Endothelial cell of umbilical vein (primary cell): ENCODE measurements around the gene AP2A2. TPM values are rescaled to one million over a fixed set of nuclear protein-coding genes. Genes with fewer than 3 reads are reported as not detected.

Experiments
- BruUV-seq: library from RNA; stranded (reverse); fragments of 400-500 nt; replicated peaks from 2 replicates; lab custom pipeline; 2021; lab: Mats Ljungman, UMichigan
- CTCF ChIA-PET: fragments of 300-600, 350-600 bp; sonication (Branson Sonifier 250); formaldehyde crosslinking; loops from one replicate; lab custom pipeline; 2021; ENCODE audit warnings: antibody characterized with exemption, inconsistent platforms; lab: Charles Lee
- POLR2A ChIA-PET: fragments of 300-600, 350-600 bp; sonication (Branson Sonifier 250); formaldehyde crosslinking; loops from one replicate; lab custom pipeline; 2021; ENCODE audit warnings: antibody characterized with exemption, inconsistent platforms; lab: Charles Lee
- DNase-seq: peaks from one replicate; pipeline ENCODE4 v3.0.0-alpha.2; 2011; ENCODE audit warnings: low read depth, low spot score
- FAIRE-seq: peaks from 2 replicates; lab custom pipeline; 2011; peaks lifted over from hg19 to GRCh38; lab: Jason Lieb, UNC
- H2AFZ ChIP-seq: 2 replicates; pipeline ENCODE4 v1.6.0; 2012; ENCODE audit warnings: low read depth, low read length, control low read depth, inconsistent platforms
- H3K27ac ChIP-seq: 2 replicates; pipeline ENCODE4 v1.5.1; 2011; ENCODE audit warnings: low read depth, mild to moderate bottlenecking, control low read depth, low read length, moderate library complexity; ENCODE audit not compliant: insufficient read depth
- H3K27me3 ChIP-seq, 2 experiments: 2 replicates each; pipeline versions ENCODE4 v1.6.0 to v1.6.1; 2011; ENCODE audit warnings: low read length in 2 of 2, mixed read lengths in 1 of 2; ENCODE audit not compliant: control insufficient read depth in 2 of 2, insufficient read depth in 2 of 2
- H3K36me3 ChIP-seq, 2 experiments: 2 replicates in 1 of 2; 3 replicates in 1 of 2; pipeline ENCODE4 v1.5.1; 2011; ENCODE audit warnings: low read length in 2 of 2, mild to moderate bottlenecking in 1 of 2, moderate library complexity in 1 of 2; ENCODE audit not compliant: control insufficient read depth in 2 of 2, insufficient read depth in 2 of 2; ENCODE audit errors: extremely low read depth in 1 of 2
- H3K4me1 ChIP-seq: 3 replicates; pipeline ENCODE4 v1.5.1; 2011; ENCODE audit warnings: mild to moderate bottlenecking, low read length; ENCODE audit not compliant: control insufficient read depth, insufficient read depth; ENCODE audit errors: extremely low read depth
- H3K4me2 ChIP-seq: 2 replicates; pipeline ENCODE4 v1.6.1; 2011; ENCODE audit warnings: low read length, control low read depth, mixed read lengths; ENCODE audit not compliant: insufficient read depth
- H3K4me3 ChIP-seq, 3 experiments: fragments of 200-600 bp in 1 of 3; sonication (generic), shearing (Covaris generic) in 1 of 3; replicated peaks in 1 of 3; 2 replicates each; pipeline ENCODE4 v1.5.1; 2011 to 2016; ENCODE audit warnings: control low read depth in 3 of 3, low read length in 3 of 3, mild to moderate bottlenecking in 2 of 3, inconsistent platforms in 1 of 3, low read depth in 1 of 3, moderate library complexity in 1 of 3; ENCODE audit not compliant: insufficient read depth in 1 of 3
- H3K79me2 ChIP-seq: 2 replicates; pipeline ENCODE4 v1.6.0; 2012; ENCODE audit warnings: low read length, inconsistent platforms; ENCODE audit not compliant: control insufficient read depth, insufficient read depth
- H3K9ac ChIP-seq: replicated peaks from 2 replicates; pipeline ENCODE3; 2011; ENCODE audit warnings: low read length, control low read depth; ENCODE audit not compliant: insufficient read depth; ENCODE audit errors: extremely low read depth
- H3K9me1 ChIP-seq: replicated peaks from 3 replicates; pipeline ENCODE4 v1.6.0; 2011; ENCODE audit warnings: mild to moderate bottlenecking, low read length; ENCODE audit not compliant: control insufficient read depth, insufficient read depth; ENCODE audit errors: extremely low read depth
- H3K9me3 ChIP-seq: replicated peaks from 2 replicates; pipeline ENCODE4 v1.5.1; 2012; ENCODE audit warnings: low read length, inconsistent platforms; ENCODE audit not compliant: control insufficient read depth, insufficient read depth
- H4K20me1 ChIP-seq: replicated peaks from 2 replicates; pipeline ENCODE3; 2011; ENCODE audit warnings: mild to moderate bottlenecking, low read length; ENCODE audit not compliant: control insufficient read depth, insufficient read depth; ENCODE audit errors: extremely low read depth
- CTCF ChIP-seq, 2 donors: IDR thresholded peaks; 1 replicate in 1 of 2; 2 replicates in 1 of 2; pipeline ENCODE4 v1.5.1; 2011; ENCODE audit warnings: low read length in 2 of 2, mild to moderate bottlenecking in 2 of 2, moderate library complexity in 2 of 2, control low read depth in 1 of 2, inconsistent platforms in 1 of 2, low read depth in 1 of 2; ENCODE audit not compliant: insufficient read depth in 1 of 2; ENCODE audit errors: extremely low read depth in 1 of 2
- EZH2 ChIP-seq: IDR thresholded peaks from 2 replicates; pipeline ENCODE4 v1.6.1; 2012; ENCODE audit warnings: borderline replicate concordance, low read depth, mild to moderate bottlenecking, moderate library complexity, low read length, inconsistent platforms; ENCODE audit not compliant: severe bottlenecking
- FOS ChIP-seq: IDR thresholded peaks from 2 replicates; pipeline ENCODE4 v1.6.1; 2011; ENCODE audit warnings: mild to moderate bottlenecking, low read length, moderate library complexity, borderline replicate concordance; ENCODE audit not compliant: insufficient read depth
- GATA2 ChIP-seq: IDR thresholded peaks from 2 replicates; pipeline ENCODE4 v1.7.0; 2011; ENCODE audit warnings: low read depth, mild to moderate bottlenecking, moderate library complexity, mixed read lengths, low read length; ENCODE audit not compliant: insufficient read length, insufficient read depth
- JUN ChIP-seq: IDR thresholded peaks from 2 replicates; pipeline ENCODE4 v1.6.1; 2011; ENCODE audit warnings: borderline replicate concordance, low read depth; ENCODE audit not compliant: insufficient read length, insufficient read depth
- MAX ChIP-seq: IDR thresholded peaks from 2 replicates; pipeline ENCODE4 v1.6.1; 2011; ENCODE audit not compliant: insufficient read depth, insufficient read length
- MYC ChIP-seq: IDR thresholded peaks from one replicate; pipeline ENCODE4 v1.6.1; 2011; ENCODE audit warnings: mild to moderate bottlenecking, low read depth, low read length
- POLR2A ChIP-seq: IDR thresholded peaks from 2 replicates; pipeline ENCODE4 v1.6.1; 2012; ENCODE audit warnings: low read depth, mild to moderate bottlenecking, control low read depth, low read length
- POLR2AphosphoS5 ChIP-seq: IDR thresholded peaks from 2 replicates; pipeline ENCODE4 v1.6.1; 2012; ENCODE audit warnings: low read depth, mild to moderate bottlenecking, control low read depth, low read length, moderate library complexity; ENCODE audit not compliant: insufficient read depth
- dilution Hi-C: fragments of 300-500 bp; cut with MboI; formaldehyde crosslinking; loops from one replicate; pipeline ENCODE4 v1.15.0; 2019; ENCODE audit warnings: low sequenced_read_pairs; ENCODE audit not compliant: extremely low pct_ligation_motif_present
- intact Hi-C: fragments of 100-400 bp; cut with micrococcal nuclease; formaldehyde crosslinking; loops from one replicate; pipeline ENCODE4 v1.10.0; 2022
- polyA plus RNA-seq, 4 experiments: library from polyadenylated mRNA; depleted of rRNA in 3 of 4; stranded (reverse) in 3 of 4; unstranded in 1 of 4; fragments of >200 nt; gene quantifications; 2 replicates each; pipeline versions ENCODE4 v1.2.1 to v1.2.3, GENCODE V29; 2011 to 2012; ENCODE audit warnings: missing spikeins in 1 of 4
- total RNA-seq: library from RNA; stranded (reverse); gene quantifications from 2 replicates; pipeline ENCODE4 v1.2.3, GENCODE V29; 2021

The AP2A2 gene
- total and polyA plus RNA-seq, 2 donors (not counting 3 experiments of a cell fraction or from before 2014, with no cell fraction given), result 89.5 to 92.6 TPM

GRCh38 chr11:1024597-1025409 lies 99.1 kb downstream of the AP2A2 start:
- FAIRE-seq, result no peak

GRCh38 chr11:1025410-1026162 lies 99.9 kb downstream of the AP2A2 start:
- Histone ChIP-seq H3K4me2 (no peak overlapping the region), H3K4me3 (no peak overlapping the region), H3K4me1 (no peaks in the 10 kb centered on the region), H3K9me3 (no peaks in the 10 kb centered on the region), H4K20me1 (no peaks in the 10 kb centered on the region), H3K9me1 (no peaks in the 10 kb centered on the region), H3K9ac (no peak overlapping the region), H2AFZ (no peak overlapping the region), H3K79me2 (no peaks in the 10 kb centered on the region), H3K27me3 (no peaks in the 10 kb centered on the region), H3K36me3 (no peaks in the 10 kb centered on the region), H3K27ac (no peak overlapping the region)
- no peak for FAIRE-seq
- no peak for TF ChIP-seq CTCF (IDR thresholded peaks at IDR 0.05; ENCODE audit: extremely low read depth in 1 of 2, insufficient read depth in 1 of 2, low read depth in 1 of 2, low read length in 2 of 2)
- no peak for TF ChIP-seq MAX
- TF ChIP-seq MYC, result no peak
- TF ChIP-seq FOS, result no peak
- TF ChIP-seq GATA2, result no peak
- TF ChIP-seq EZH2, result no peak
- no peak for TF ChIP-seq POLR2AphosphoS5
- TF ChIP-seq POLR2A, result no peak
- TF ChIP-seq JUN, result no peak
- POLR2A ChIA-PET, result no interaction called here
- CTCF ChIA-PET, result no interaction called here
- dilution Hi-C loops, result no loop called here
- DNase-seq, result no peak
- BruUV-seq, result no TSS peak
- intact Hi-C loops, result no loop called here

More at GRCh38 chr11:1024597-1025409, 99.1 kb downstream of the AP2A2 start:
- H3K4me1 ChIP-seq, result no peaks in the 10 kb centered on the region
- intact Hi-C loops (no loop called here), dilution Hi-C loops (no loop called here)
- DNase-seq, result no peak
- H3K36me3 ChIP-seq, result no peaks in the 10 kb centered on the region
- H3K4me3 ChIP-seq, result no peak overlapping the region
- POLR2A ChIA-PET, result no interaction called here
- no peaks in the 10 kb centered on the region for H3K27me3 ChIP-seq
- TF ChIP-seq FOS (no peak), JUN (no peak), MAX (no peak)
- H3K4me2 ChIP-seq, result no peak overlapping the region
- H3K9ac ChIP-seq, result no peak overlapping the region
- CTCF ChIA-PET, result no interaction called here
- H3K27ac ChIP-seq, result no peak overlapping the region
- BruUV-seq, result no TSS peak
- no peaks in the 10 kb centered on the region for H4K20me1 ChIP-seq
- H2AFZ ChIP-seq, result no peak overlapping the region
- no peaks in the 10 kb centered on the region for H3K9me3 ChIP-seq
- no peaks in the 10 kb centered on the region for H3K79me2 ChIP-seq
- no peaks in the 10 kb centered on the region for H3K9me1 ChIP-seq
